Gastrocnemius medialis (tissue), 4 donors: ENCODE measurements around the gene TYSND1. TPM values are rescaled to one million over a fixed set of nuclear protein-coding genes. Genes with fewer than 3 reads are reported as not detected.

Source experiments
- ATAC-seq, 2 donors: fragments of 150-250 bp; one replicate each; pipeline ENCODE4 v1.9.1; 2016
- DNase-seq, 2 donors: peaks; one replicate each; pipeline ENCODE4 v3.0.0-alpha.2; 2019
- H3K27ac ChIP-seq, 4 donors: fragments of 200-600 bp; sonication (generic); 1 replicate in 1 of 4; 2 replicates in 3 of 4; pipeline ENCODE4 v1.5.1; 2016 to 2018; ENCODE audit warnings: mild to moderate bottlenecking in 2 of 4, moderate library complexity in 1 of 4
- H3K27me3 ChIP-seq, 3 donors: fragments of 200-600 bp; sonication (generic) in 2 of 3; 1 replicate in 1 of 3; 2 replicates in 2 of 3; pipeline versions ENCODE4 v1.5.1 to v1.6.0; 2016 to 2019; ENCODE audit warnings: mild to moderate bottlenecking in 1 of 3, moderate library complexity in 1 of 3
- H3K36me3 ChIP-seq, 2 donors: fragments of 200-600 bp; sonication (generic) in 1 of 2; one replicate each; pipeline ENCODE4 v1.5.1; 2017 to 2018
- H3K4me1 ChIP-seq, 2 donors: fragments of 200-600 bp; sonication (generic) in 1 of 2; one replicate each; pipeline ENCODE4 v1.5.1; 2016 to 2017; ENCODE audit warnings: mild to moderate bottlenecking in 2 of 2
- H3K4me3 ChIP-seq, 4 donors: fragments of 200-600 bp; sonication (generic) in 3 of 4; 1 replicate in 1 of 4; 2 replicates in 3 of 4; pipeline ENCODE4 v1.5.1; 2016 to 2019; ENCODE audit warnings: mild to moderate bottlenecking in 2 of 4
- H3K9me3 ChIP-seq, 3 donors: fragments of 200-600 bp; sonication (generic) in 2 of 3; 1 replicate in 1 of 3; 2 replicates in 2 of 3; pipeline ENCODE4 v1.5.1; 2016 to 2019
- CTCF ChIP-seq, 5 experiments: fragments of 450-650 bp in 3 of 5; fragments of 200-600 bp in 2 of 5; sonication (generic) in 2 of 5; IDR thresholded peaks in 4 of 5; conservative IDR thresholded peaks in 1 of 5; 1 replicate in 4 of 5; 2 replicates in 1 of 5; pipeline ENCODE4 v1.5.1; 2016 to 2019; ENCODE audit warnings: antibody characterized with exemption in 5 of 5, mild to moderate bottlenecking in 3 of 5, moderate library complexity in 3 of 5
- POLR2A ChIP-seq, 2 donors: fragments of 450-650 bp; IDR thresholded peaks; one replicate each; pipeline ENCODE4 v1.6.1; 2017; ENCODE audit warnings: antibody characterized with exemption in 2 of 2, mild to moderate bottlenecking in 2 of 2, moderate library complexity in 2 of 2
- in situ Hi-C, 4 donors: fragments of 200-750 bp; cut with MboI; loops; one replicate each; pipeline versions ENCODE4 v1.15.0 to v1.8.0; 2017; ENCODE audit warnings: low sequenced_read_pairs in 4 of 4
- intact Hi-C: fragments of 100-400 bp; cut with DNase I; formaldehyde crosslinking; loops from one replicate; pipeline ENCODE4 v1.15.1; 2023; ENCODE audit warnings: low total_unique reads
- total RNA-seq, 4 donors: library from RNA; depleted of rRNA; stranded (reverse); fragments of >200 nt; gene quantifications; one replicate each; pipeline versions ENCODE4 v1.1.0 to v1.2.3, GENCODE V29; 2016

Gene TYSND1
- total RNA-seq, 4 donors from 2014 or later, result 2.7 to 10.3 (median 4.7) TPM

GRCh38 chr10:70135684-70136083 lies 10.8 kb downstream of the TYSND1 start:
- no peak for TF ChIP-seq POLR2A (IDR thresholded peaks at IDR 0.05)
- TF ChIP-seq CTCF (IDR thresholded peaks at IDR 0.05 in 4 of 5, conservative IDR thresholded peaks at IDR 0.05 in 1 of 5), result no peak
- H3K36me3 ChIP-seq, result no peaks in the 10 kb centered on the region
- no peaks in the 10 kb centered on the region for H3K9me3 ChIP-seq
- DNase-seq (peak; percentile 73 to 92), ATAC-seq (peak; percentile 81 to 84)
- in situ Hi-C loops, result no loop called here
- H3K4me1 ChIP-seq, result peaks cover 34 to 35% of the 10 kb centered on the region in 2 donors
- peak overlapping the region; percentile 61 to 76 (median 76) for H3K27ac ChIP-seq
- intact Hi-C loops, result loop anchor here (10.0 kb wide), 2 partner anchors 231 to 1729 kb away; no protein-coding TSS in a partner anchor
- no peak overlapping the region for H3K4me3 ChIP-seq
- no peaks in the 10 kb centered on the region for H3K27me3 ChIP-seq

GRCh38 chr10:70135046-70135445 lies 11.5 kb downstream of the TYSND1 start:
- H3K4me1 ChIP-seq, result peaks cover 34 to 40% of the 10 kb centered on the region in 2 donors
- no peaks in the 10 kb centered on the region for H3K36me3 ChIP-seq
- in situ Hi-C loops, result no loop called here
- no peak for DNase-seq
- ATAC-seq, result no peak
- H3K4me3 ChIP-seq, result no peak overlapping the region
- no peaks in the 10 kb centered on the region for H3K27me3 ChIP-seq
- no peak for TF ChIP-seq POLR2A (IDR thresholded peaks at IDR 0.05)
- TF ChIP-seq CTCF (IDR thresholded peaks at IDR 0.05 in 4 of 5, conservative IDR thresholded peaks at IDR 0.05 in 1 of 5), result no peak
- no peaks in the 10 kb centered on the region for H3K9me3 ChIP-seq
- peak overlapping the region; percentile 61 to 76 (median 76) for H3K27ac ChIP-seq
- intact Hi-C loops, result loop anchor here (10.0 kb wide), 2 partner anchors 230 to 1730 kb away; no protein-coding TSS in a partner anchor

GRCh38 chr10:70132098-70133029 lies 14.1 kb downstream of the TYSND1 start, which contains the start of gene AIFM2:
Gene AIFM2, minus strand, starts transcription at chr10:70132825. Its CDS starts 8,741 bp downstream, at chr10:70124084.
- intact Hi-C loops (loop anchor here (10.0 kb wide), 2 partner anchors 228 to 1732 kb away; no protein-coding TSS in a partner anchor), in situ Hi-C loops (no loop called here)
- no peaks in the 10 kb centered on the region for H3K36me3 ChIP-seq
- no peaks in the 10 kb centered on the region for H3K9me3 ChIP-seq
- H3K4me1 ChIP-seq, result peaks cover 34 to 40% of the 10 kb centered on the region in 2 donors
- H3K27ac ChIP-seq, result peak within 1 kb of the TSS; percentile 83 to 87 (median 86)
- no peaks in the 10 kb centered on the region for H3K27me3 ChIP-seq
- DNase-seq (peak; percentile 61 to 84), ATAC-seq (peak; percentile 62 to 70)
- H3K4me3 ChIP-seq, result peak within 1 kb of the TSS; percentile 68 to 86 (median 72)
- TF ChIP-seq POLR2A (IDR thresholded peaks at IDR 0.05) (peak; percentile 45 to 49), CTCF (IDR thresholded peaks at IDR 0.05 in 4 of 5, conservative IDR thresholded peaks at IDR 0.05 in 1 of 5) (peak in 2 of 5 experiments; percentile 18 to 32)

- Histone ChIP-seq H3K27me3 (no peaks in the 10 kb centered on the region), H3K27ac (peak overlapping the region; percentile 83 to 87 (median 86)), H3K4me1 (peaks cover 34 to 40% of the 10 kb centered on the region in 2 donors), H3K4me3 (peak overlapping the region in 3 of 4 donors; percentile 68 to 86 (median 74)), H3K36me3 (no peaks in the 10 kb centered on the region), H3K9me3 (no peaks in the 10 kb centered on the region)
- intact Hi-C loops, result loop anchor here (10.0 kb wide), 2 partner anchors 227 to 1733 kb away; no protein-coding TSS in a partner anchor
- DNase-seq (no peak), ATAC-seq (no peak)
- in situ Hi-C loops, result no loop called here
- TF ChIP-seq CTCF (IDR thresholded peaks at IDR 0.05 in 4 of 5, conservative IDR thresholded peaks at IDR 0.05 in 1 of 5) (no peak), POLR2A (IDR thresholded peaks at IDR 0.05) (no peak)
Observed at GRCh38 chr10:70131560-70131937, 15.0 kb downstream of the TYSND1 start.
